B cell (primary cell): ENCODE data around the gene BOD1.

Experiments
- CTCF ChIP-seq: fragments of 200-600 bp; IDR thresholded peaks from one replicate; pipeline ENCODE4 v1.8.0; 2022; ENCODE audit warnings: antibody characterized with exemption, mild to moderate bottlenecking
- EZH2 ChIP-seq: IDR thresholded peaks from 2 replicates; pipeline ENCODE4 v1.6.1; 2012; ENCODE audit warnings: borderline replicate concordance, low read depth, mild to moderate bottlenecking, moderate library complexity, low read length; ENCODE audit not compliant: insufficient read depth, poor library complexity, severe bottlenecking

GRCh38 chr5:173631478-173631877, 15.0 kb upstream of the BOD1 start:
- TF ChIP-seq CTCF (no peak), EZH2 (no peak)
